Uterus (tissue), 2 donors: Measurements from ENCODE around the gene UVRAG.
A peak's percentile ranks its signal among the peaks of the same experiment; 100 is the strongest.

Experiments used
- POLR2A ChIP-seq, 2 donors: fragments of 450-650 bp; IDR thresholded peaks; one replicate each; pipeline ENCODE4 v1.6.1; 2016; ENCODE audit warnings: antibody characterized with exemption in 2 of 2, mild to moderate bottlenecking in 1 of 2, moderate library complexity in 1 of 2
- TF ChIP-seq, protein P1 (sequence below), 4 experiments: fragments of 200-600 bp in 2 of 4; fragments of 450-650 bp in 2 of 4; sonication (generic) in 2 of 4; IDR thresholded peaks; one replicate each; pipeline ENCODE4 v1.5.1; 2016 to 2019; ENCODE audit warnings: antibody characterized with exemption in 4 of 4, mild to moderate bottlenecking in 2 of 4, moderate library complexity in 1 of 4

- TF ChIP-seq, protein P1, sequence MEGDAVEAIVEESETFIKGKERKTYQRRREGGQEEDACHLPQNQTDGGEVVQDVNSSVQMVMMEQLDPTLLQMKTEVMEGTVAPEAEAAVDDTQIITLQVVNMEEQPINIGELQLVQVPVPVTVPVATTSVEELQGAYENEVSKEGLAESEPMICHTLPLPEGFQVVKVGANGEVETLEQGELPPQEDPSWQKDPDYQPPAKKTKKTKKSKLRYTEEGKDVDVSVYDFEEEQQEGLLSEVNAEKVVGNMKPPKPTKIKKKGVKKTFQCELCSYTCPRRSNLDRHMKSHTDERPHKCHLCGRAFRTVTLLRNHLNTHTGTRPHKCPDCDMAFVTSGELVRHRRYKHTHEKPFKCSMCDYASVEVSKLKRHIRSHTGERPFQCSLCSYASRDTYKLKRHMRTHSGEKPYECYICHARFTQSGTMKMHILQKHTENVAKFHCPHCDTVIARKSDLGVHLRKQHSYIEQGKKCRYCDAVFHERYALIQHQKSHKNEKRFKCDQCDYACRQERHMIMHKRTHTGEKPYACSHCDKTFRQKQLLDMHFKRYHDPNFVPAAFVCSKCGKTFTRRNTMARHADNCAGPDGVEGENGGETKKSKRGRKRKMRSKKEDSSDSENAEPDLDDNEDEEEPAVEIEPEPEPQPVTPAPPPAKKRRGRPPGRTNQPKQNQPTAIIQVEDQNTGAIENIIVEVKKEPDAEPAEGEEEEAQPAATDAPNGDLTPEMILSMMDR (IDR thresholded peaks at IDR 0.05): peak; percentile 64 to 83 (median 70)
- TF ChIP-seq POLR2A (IDR thresholded peaks at IDR 0.05): no peak
These were observed 81.9 kb downstream of the UVRAG start for GRCh38 chr11:75896843-75897419.
